ENCODE data around the gene TOR1AIP2.
"Not testable (repeated sequence)": the region's sequence is repeated elsewhere in the genome, so short reads cannot be mapped to it uniquely, and the experiment has no call there.

DNA sequence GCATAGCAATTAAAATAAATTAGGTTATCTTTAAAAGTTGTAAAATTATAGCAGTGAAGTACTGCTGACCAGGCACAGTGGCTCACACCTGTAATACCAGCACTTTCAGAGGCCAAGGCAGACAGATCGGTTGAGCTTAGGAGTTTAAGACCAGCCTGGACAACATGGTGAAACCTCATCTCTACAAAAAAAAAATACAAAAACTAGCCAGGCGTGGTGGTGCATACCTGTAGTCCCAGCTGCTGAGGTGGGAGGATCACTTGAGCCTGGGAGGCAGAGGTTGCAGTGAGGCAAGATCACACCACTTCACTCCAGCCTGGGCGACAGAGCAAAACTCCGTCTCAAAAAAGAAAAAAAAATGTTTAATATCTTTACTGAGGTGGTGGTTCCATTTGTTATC is 21.8 kb downstream of the TOR1AIP2 start:
- TF ChIP-seq TOX (CRISPR knock-in tag; IDR thresholded peaks at IDR 0.05; ENCODE audit: borderline replicate concordance); ARNTL (CRISPR knock-in tag; IDR thresholded peaks at IDR 0.05; ENCODE audit: borderline replicate concordance, low read depth); ZFP3 (CRISPR knock-in tag; IDR thresholded peaks at IDR 0.05); PATZ1 (CRISPR knock-in tag; IDR thresholded peaks at IDR 0.05; ENCODE audit: borderline replicate concordance); ZNF8 (CRISPR knock-in tag; IDR thresholded peaks at IDR 0.05); ZNF565 (CRISPR knock-in tag; conservative IDR thresholded peaks at IDR 0.05; ENCODE audit: low read depth); ZC3H10 (CRISPR knock-in tag; IDR thresholded peaks at IDR 0.05); GLIS3 (CRISPR knock-in tag; IDR thresholded peaks at IDR 0.05); ZNF70 (CRISPR knock-in tag; IDR thresholded peaks at IDR 0.05); ZFP30 (CRISPR knock-in tag; IDR thresholded peaks at IDR 0.05); CREB5 (CRISPR knock-in tag; IDR thresholded peaks at IDR 0.05; ENCODE audit: low read depth); OSR1 (CRISPR knock-in tag; IDR thresholded peaks at IDR 0.05): not testable (repeated sequence)

Data from SK-N-SH treated with all-trans-retinoic acid at 6 μM for 48 hours (cell line).